Femur (tissue), 1 donor: ENCODE data around the gene GRM7.
"Not testable (repeated sequence)": the region's sequence is repeated elsewhere in the genome, so short reads cannot be mapped to it uniquely, and the experiment has no call there.

Source experiments
- DNase-seq: peaks from one replicate; pipeline ENCODE4 v3.0.0-alpha.2; 2017

GRM7 gene

DNA sequence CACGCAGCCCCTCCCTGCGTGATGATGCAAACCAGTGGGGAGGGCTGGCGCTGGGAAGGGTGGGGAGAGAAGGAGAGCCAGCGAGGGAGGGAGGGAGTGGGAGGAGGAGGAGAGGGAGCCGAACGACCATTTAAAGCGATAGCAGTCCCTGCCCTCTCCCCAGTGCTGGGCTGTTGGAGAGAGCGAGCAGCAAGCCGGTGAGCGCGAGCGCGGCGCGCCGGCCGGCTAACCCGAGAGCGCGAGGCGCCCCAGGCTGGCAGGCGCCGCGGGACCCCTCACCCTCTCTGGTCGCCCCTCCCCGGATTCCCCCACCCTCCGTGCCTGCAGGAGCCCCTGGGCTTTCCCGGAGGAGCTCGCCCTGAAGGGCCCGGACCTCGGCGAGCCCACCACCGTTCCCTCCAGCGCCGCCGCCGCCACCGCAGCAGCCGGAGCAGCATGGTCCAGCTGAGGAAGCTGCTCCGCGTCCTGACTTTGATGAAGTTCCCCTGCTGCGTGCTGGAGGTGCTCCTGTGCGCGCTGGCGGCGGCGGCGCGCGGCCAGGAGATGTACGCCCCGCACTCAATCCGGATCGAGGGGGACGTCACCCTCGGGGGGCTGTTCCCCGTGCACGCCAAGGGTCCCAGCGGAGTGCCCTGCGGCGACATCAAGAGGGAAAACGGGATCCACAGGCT, at the start of gene GRM7:
GRM7 (plus strand) TSS at position 162 of the 671 bp plus-strand sequence.
- DNase-seq = peak; percentile 32

DNA sequence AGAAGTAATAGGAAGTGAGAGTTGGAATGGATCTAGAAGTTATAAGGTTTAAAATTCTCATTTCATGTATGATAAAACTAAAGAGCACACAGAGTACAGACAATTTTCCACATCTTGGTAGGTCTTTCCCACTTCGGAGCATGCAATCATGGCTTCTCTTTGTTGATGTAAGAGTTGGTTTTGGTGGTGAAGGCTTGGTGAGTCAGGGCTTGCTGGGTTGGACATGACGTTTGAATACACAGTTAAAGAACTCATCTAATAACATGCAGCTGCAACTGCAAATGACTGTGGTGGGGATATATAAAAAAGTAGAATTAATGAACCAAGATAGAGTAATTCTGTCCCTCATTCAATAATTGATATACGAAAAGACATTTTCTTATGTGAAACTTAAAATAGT, 39.5 kb upstream of the GRM7 start:
- DNase-seq = no peak

DNA sequence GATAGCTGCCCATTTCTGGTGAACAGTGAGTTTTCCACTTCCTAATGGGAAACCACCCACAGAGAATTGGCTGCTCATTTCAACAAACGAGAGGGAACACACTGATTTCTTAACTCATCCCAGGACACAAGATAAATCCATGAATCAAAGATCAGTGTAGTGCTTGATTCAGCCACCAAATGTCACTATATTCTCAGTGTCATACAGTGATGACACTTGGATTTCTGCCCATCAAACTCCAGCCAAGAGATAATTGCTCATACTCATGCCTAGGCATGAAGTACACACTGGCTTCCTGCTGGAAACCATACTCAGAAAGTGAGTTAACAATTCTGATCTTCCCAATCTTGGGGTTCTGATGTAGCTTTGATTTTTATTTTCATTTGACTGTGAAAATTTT, 35.4 kb upstream of the GRM7 start:
- DNase-seq = no peak

DNA sequence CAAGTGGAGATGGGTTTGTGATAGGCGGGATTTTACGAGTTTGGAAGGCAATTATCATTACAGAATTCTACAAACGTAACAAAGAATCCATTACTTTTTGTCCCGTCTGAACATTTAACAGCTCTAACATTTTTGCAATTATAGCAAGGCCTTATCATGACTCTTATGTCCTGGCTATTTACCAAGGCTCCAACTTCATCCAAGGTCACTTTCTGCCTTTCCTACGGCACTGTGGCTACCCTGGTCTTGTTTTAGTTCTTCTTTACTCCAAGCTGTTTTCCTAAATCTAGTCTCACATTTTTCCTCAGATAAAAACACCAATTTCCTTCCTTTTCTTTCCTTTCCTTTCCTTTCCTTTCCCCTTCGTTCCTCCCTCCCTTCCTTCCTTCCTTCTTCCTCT, 33.5 kb upstream of the GRM7 start:
- DNase-seq = no peak

DNA sequence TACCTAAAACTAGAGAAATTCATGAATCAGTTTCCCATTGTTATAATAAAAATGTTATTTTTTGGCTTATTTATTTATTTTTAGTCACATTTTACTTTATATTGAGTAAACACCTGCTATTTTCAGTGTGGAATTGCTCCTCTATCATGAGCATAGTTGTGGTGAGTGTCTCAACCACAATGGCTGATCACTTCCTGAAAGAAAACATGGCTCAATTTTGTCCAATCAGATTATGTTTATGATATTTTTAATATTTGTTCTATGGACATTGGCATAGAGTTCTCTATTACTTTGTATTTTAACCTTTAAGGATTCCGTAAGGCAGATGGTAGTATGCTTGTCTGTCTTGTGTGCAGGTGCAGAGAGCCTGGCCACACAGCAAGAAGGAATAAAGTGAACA, 16.2 kb upstream of the GRM7 start:
- DNase-seq = no peak

DNA sequence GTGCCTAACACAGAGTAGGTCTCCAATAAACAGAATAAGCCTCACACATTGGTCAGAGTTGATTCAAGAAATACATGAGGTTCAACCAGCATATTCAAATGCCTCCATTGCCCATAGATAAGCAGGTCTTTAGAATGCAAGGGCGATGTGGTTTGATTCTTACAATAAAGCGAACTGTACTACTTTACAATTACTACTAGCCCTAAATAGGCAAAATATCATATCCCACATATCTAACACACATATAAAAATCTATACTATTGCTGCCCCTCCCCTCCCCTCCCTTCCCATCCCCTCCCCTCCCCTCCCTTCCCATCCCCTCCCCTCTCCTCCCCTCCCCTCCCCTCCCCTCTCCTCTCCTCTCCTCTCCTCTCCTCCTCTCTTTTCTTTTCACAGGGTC, 6.7 kb upstream of the GRM7 start:
- DNase-seq = no peak

DNA sequence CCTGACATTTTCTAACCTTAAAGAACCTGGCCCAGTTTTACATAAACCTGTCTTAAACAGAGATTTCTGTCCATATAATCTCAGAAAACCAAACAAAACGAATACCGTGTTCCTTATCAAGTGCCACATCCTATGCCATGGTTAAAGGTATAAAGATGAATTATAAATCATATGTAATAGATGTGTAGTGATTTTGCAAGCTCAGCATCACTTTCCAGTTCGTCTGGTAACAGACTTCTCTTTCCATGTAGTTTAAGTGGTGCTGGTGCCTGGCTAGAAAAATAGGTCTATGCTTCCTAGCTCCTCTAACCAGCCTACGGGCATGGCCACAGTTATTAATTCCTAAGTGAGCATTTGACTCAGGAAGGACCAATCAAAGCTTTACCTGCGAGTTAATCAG, 3.4 kb upstream of the GRM7 start:
- no peak for DNase-seq

DNA sequence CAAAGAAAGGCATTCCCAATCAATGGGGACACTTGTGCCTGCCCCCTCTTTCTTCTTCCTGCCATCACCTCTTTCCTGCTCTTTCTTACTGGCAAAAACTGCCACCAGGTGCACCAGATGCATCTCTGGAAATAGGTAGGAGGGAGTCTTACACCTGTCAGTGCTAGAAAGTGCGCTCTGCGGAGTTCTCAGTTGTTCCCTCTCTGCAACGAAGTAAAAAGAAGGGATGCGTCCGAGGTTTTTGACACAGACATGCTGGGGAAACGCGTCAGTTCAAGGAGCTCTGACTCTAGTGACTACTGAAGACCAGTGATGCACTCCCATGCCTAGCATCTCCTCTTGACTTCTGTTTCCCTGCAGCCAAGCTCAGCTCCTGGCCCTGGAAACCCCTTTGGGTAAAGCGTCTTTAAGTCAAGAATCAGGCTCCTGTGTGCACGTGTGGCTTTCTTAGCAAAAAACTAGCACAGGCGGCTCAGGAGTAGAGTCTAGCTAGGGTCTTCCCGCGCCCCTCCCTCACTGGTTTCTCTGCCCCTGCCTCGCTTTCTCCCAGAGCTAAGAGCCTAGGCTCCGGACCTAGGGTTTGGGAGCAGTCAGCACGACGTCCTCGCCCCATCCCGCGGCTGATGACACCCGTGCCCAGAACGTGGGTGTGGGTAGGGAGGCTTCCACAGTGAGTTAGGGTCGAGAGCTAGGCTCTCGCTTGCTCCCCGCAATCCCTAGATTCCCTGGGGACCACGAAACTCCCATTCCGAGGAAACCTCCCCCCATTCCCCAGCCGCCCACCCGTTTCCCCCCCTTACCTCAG, 564 bp upstream of the GRM7 start:
- DNase-seq = no peak

DNA sequence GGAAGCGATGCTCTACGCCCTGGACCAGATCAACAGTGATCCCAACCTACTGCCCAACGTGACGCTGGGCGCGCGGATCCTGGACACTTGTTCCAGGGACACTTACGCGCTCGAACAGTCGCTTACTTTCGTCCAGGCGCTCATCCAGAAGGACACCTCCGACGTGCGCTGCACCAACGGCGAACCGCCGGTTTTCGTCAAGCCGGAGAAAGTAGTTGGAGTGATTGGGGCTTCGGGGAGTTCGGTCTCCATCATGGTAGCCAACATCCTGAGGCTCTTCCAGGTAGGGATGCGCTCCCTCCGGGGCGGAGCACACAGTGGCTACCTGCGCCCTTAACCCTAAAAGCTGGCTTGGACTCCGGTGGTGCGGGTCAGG, 698 bp downstream of the GRM7 start:
- no peak for DNase-seq

DNA sequence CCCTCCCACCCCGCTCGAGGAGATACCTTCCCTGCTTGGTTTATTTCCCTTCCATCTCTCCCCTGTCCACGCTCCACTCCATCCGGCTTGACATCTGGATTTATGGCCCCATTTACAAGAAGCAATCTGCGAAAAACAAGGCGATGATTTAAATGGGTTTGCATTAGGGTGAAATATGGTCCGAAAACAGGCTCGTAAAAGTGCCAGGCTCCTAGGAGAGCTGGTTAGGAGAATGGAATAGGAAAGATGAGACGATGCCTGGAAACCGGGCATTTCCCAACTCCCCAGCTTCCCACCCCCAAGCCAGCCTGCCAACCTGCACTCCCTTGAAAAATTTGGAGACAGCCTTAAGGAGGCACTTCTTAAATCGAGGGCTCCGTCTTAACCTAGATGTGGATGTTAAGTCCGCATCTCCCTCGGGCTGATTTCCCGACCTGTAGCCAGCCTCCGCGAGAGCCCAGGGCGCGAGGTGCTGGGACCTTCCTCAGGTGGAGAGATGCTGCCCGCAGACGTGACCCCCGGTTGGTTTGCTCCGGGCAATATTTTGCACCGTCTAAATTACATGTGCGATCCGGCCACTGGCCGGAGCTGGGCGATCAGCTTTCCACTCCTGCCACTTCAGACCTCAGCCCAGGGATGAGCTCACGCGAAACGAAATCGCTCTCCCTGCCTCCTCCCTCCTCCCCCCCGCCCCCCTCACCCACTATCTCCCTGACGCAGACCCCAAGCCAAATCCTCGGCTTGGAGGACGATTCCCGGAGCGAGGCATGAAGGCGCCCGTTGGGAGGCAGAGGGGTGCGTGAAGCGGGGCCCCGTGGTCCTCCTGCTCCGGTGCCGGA, 1.3 kb downstream of the GRM7 start:
- no peak for DNase-seq

DNA sequence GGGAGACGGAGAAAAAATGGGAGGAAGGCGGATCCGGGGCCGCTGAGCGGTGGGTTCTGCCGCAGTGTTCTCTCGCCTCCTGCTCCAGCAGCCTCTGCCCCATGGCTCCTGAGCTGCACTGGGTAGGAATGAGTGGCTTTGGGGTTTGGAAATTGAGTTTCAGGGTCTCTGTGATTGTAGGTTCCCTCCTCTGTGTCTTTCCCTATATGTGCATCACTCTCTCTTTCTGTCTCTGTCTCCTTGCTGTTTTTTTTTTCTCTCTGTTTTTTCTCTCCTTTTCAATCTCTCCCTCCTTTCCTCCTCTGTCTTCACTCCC, 1.9 kb downstream of the GRM7 start:
- no peak for DNase-seq

DNA sequence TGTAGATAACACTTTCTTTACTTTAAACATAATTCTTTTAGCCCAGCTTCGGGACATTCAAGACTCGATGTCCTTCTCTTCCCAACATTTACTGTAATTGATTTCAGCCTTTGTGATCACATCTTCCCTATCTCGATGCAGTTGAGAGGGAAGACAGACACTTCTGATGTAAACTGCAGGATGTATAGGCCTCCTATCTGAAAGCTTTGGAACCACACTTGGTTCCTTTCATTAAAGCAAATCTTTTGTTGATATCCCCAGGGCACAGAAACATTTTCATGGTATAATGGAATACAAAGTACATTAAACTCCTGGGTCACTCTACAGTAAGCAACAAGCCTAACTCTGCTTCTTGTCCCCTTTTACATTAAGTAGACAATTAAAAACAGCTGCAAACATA, 6.4 kb downstream of the GRM7 start:
- DNase-seq = no peak

DNA sequence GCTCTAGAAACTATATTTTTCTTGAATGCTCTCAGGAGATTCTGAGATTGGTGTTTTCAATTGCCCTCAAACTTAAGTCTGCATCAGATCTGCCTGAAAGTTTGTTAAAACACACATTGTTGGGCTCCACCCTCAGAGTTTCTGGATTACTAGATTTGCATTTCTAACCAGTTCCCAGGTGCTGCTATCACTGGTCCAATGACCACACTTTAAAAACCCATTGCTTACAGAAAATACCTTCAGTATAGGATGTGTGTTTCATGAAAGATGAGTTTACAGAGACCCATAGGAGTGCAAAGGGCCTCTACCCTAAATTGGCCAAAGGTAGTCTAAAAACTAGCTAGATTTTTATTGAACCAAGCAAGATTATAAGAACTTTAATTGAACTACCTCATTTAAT, 17.8 kb downstream of the GRM7 start:
- DNase-seq = no peak

DNA sequence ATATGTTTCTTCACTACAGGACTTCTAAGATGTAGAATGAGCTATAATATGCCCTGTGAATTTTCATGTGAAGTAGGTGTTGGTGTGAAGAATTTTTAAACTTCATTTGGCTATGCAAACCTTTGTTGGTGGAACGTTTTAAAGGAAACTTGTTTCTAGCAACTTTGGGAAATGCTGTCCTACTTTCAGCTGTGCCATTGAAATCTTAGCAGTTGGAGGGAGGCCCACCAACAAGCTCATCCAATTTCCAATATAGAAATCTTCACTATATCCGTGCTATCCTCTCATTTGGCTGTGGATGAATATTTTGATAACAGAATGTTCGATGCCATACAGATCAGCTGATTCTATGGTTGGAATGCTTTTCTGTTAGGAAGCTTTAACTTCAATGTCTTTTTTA, 51.3 kb downstream of the GRM7 start:
- DNase-seq = no peak

DNA sequence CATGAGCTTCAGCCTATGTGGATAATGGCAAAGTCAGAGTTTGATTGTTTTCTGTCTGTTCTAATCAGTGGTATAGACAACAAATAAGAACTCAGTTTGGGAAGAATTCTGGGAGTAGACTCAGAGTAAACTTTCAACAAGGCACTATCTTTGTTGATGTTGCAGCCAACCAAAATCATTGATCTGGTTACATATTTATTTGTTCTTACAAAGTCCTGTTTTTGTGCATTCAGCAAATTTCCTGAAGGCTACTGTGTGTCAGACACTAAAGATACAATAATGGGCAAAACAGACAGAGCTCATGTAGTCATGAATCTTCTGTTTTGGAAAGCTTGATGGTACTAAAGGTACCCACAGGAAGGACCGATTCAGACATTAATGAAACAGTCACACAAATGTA, 55.0 kb downstream of the GRM7 start:
- DNase-seq = no peak

DNA sequence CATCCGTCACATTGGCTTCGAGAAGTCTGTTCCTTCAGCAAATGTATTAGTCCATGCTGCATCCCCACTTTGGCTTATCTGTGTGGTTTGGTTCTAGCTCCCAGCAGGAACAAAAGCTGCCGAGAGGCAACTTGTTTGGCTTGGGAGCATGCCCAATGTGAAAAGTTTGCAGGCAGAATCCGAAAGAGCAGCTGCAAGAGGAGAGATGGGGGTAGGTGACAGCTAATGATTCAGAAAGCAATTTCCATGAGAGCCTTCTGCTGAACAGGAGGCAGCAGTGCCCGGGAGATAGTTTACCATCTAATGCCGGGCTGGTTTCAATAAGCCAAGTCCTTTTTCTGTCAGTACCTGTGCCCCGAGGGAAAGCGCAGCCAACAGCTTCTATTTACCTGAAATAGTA, 60.2 kb downstream of the GRM7 start:
- no peak for DNase-seq

DNA sequence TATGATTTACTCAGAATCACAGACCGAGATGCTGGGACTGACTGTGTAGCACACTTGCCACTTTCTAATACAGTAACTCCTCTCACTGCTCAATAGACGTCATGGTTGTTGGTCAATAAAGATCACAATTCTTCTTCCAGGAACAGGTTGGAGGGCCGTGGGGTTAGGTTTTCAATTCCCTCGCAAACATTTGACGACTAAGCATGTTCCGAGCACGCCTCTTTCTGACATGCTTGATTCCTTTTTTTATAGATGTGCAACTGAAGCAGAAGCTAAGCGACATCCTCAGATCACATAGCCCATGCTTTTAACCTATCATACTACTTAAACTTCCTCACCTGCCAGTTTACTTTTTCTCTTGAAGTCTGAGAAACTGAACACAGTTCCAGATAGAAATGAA, 61.0 kb downstream of the GRM7 start:
- no peak for DNase-seq

DNA sequence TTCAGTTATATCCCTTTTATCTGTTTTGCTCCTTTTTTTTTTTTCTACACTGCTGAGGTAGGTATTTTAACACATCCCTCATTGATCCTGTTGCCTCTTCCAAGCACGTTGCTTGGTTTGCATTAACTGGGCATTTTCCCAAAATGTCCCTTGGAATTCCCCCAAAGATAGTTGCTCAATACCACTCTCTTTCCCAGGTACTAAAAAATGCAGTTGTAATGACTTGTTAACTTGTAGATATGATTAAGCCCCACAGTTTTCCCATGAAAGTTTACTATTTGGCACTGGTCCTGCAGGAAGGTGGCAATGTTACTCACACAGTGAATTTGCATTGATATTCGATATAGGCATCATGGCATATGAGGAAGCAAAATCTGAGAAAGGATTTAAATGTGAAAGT, 67.1 kb downstream of the GRM7 start:
- no peak for DNase-seq

DNA sequence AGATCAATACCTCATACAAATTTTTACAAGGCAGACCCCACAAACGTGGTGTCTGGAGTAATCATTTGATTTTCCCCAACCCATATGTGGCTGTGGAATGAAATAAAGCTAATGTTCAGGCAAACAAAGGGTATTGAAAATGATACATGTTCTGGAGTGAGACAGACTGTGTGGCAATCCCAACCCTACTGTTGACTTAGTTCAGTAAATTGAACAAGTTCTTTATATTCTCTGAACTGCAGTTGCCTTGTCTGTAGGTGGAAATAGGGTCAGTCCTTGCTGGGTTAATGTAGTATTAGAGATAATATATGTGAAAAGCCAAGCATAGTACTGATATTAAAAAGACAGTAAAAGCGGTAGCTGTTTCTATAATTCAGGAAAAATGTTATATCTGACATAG, 69.0 kb downstream of the GRM7 start:
- DNase-seq = no peak

DNA sequence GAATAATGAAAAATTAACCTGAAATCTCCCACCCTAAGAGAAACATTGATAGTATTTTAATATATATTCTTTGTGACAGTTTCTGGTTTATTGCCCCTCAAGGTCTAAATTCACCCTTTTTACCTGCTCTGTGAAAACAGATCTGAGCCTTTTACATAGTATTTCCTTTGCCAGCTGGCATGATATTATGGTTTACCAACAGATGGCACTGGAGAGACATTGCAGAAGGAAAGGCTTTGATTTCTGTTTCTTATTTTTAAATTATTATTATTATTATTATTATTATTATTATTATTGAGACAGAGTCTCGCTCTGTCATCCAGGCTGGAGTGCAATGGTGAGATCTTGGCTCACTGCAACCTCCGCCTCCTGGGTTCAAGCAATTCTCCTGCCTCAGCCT, 74.5 kb downstream of the GRM7 start:
- not testable (repeated sequence) for DNase-seq

DNA sequence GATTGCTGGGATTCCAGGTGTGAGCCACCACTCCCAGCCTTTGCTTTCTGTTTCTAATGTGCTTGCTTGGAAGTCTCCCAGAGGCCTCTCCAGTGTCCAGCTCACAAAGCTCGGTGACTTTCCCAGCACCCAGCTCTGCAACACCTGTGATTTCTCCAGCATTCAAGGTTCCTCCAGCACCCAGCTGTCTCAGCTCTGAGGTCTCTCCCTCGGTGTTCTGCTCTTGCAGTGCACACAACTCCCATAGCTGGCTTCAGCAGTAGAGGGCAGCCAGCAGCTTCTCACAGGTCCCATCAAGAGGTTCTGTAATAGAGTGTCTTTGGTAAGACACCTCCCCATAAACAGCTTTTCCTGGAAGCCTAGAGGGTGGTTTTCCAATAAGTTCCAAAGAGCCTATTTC, 75.1 kb downstream of the GRM7 start:
- DNase-seq = no peak

DNA sequence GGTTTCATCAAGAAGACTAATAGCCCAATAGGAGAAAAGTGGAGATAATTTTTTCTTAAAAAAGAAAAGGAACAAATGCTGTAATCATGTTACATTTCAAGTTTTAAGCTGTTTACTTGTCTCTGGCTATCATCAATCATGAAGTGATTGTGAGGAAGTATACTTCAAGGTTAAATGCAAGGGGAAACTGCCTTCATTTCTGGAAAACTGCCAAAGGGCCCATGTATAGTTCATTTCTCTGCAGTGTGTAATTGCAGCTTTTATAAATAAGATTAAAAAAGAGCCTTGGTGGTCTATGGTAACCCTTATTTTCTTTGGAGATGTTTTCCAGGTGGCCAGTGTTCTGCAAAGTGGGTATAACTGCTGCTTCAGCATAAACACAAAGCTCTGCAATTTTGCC, 101.9 kb downstream of the GRM7 start:
- DNase-seq = no peak

DNA sequence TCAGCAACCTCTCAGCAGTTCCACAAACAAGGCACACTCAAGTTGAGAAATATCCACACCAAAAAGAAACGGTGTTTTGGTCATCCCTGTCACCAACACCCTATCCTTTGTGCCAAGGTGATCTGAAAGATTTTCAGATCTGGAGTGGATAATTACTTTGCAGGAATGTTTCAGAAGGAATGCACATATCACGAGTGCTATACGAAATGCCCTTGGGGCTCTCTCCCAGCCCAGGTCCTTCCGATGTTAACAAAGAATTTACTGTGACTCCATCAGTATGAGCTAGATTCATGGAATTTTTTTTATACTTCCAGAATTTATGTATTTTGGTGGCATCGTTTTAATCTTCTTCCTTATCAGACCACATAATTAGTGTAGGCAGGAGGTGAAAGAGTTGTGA, 105.0 kb downstream of the GRM7 start:
- no peak for DNase-seq

DNA sequence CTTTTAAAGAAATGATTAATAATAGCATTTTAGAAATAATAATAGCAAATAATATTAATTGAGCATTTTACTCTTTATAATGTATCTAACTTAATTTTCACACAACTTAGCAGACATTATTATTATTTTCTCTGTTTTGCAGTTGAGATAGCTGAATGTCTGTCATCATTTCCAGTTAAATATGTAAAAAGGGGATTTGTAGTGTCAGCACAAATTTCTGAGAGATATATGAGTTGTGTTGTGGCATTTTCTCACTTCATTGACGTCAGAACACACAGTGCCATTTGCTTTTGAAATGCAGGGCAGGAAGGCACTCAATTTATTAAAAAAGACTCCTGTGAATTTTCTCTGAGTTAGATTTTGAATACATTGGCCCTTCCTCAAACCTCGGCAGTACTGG, 111.0 kb downstream of the GRM7 start:
- no peak for DNase-seq
